Activated naive CD4-positive, alpha-beta T cell treated with Interleukin-2 at 50 U/mL for 16 hours (primary cell): ENCODE data around the gene USP26.
"Not testable (repeated sequence)": the region's sequence is repeated elsewhere in the genome, so short reads cannot be mapped to it uniquely, and the experiment has no call there.

Experiments used
- DNase-seq: peaks from one replicate; pipeline ENCODE4 v3.0.0-alpha.2; 2020

Gene USP26

GRCh38 chrX:133007458-133007857, 89.5 kb downstream of the USP26 start:
- no peak for DNase-seq

- no peak for DNase-seq
These were observed 91.3 kb downstream of the USP26 start for GRCh38 chrX:133005616-133006015.

GRCh38 chrX:133005042-133005441, 91.9 kb downstream of the USP26 start:
- DNase-seq, result no peak

GRCh38 chrX:132999209-132999608, 97.7 kb downstream of the USP26 start:
- no peak for DNase-seq

GRCh38 chrX:132990835-132991234, 106.1 kb downstream of the USP26 start:
- no peak for DNase-seq

GRCh38 chrX:132986556-132986955, 110.4 kb downstream of the USP26 start:
- no peak for DNase-seq

- no peak for DNase-seq
These were observed 112.8 kb downstream of the USP26 start for GRCh38 chrX:132984058-132984650.

- no peak for DNase-seq
These were observed 113.4 kb downstream of the USP26 start for GRCh38 chrX:132983496-132983895.

GRCh38 chrX:132980035-132980434, 116.9 kb downstream of the USP26 start:
- DNase-seq, result not testable (repeated sequence)
